HG02973 (cell line): ENCODE data around the gene G6PC3.

ENCODE experiments used
- ATAC-seq: cut with Tn5 transposase; IDR thresholded peaks from one replicate; pipeline ENCODE4 v1.9.1; 2021; ENCODE audit warnings: moderate library complexity; ENCODE audit not compliant: unreplicated experiment

The G6PC3 gene

DNA sequence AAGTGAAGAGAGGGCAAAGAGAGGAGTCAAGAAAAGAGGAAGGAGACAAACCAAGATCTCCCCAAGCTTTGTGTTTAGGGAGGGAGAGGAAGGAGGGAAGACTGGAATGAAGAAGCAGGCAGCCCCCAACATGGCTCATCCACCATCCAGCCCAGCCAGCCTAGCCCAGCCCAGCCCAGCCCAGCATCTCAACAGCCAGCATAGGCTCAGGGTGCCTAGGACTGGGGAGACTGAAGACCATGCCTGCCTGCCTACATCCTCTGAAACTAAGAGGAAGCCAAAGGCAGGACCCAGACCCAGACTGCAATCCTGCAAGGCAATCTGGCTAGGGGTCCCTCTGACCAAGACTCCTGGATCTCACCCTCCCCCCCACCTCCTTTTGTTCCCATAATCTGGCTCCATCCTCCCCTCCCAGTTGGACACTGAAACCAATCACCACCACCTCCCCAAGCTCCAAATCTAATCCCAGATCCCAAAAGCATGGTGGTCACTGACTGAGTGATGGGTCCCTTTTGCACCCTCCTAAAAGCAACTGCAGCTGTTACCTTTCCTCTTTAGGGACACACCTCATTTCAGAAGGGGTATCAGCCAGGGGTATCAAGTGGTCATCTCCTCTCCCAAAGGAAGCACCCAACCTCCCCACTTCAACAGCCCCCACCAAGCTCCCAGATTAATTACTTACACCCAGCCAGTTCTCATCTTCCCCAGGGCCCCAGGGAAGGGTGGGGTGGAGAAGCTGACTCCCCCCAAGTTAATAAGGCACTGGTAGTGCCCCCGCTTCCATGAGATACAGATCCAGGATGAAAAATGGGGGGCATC lies 51.7 kb downstream of the G6PC3 start:
- no peak for ATAC-seq

DNA sequence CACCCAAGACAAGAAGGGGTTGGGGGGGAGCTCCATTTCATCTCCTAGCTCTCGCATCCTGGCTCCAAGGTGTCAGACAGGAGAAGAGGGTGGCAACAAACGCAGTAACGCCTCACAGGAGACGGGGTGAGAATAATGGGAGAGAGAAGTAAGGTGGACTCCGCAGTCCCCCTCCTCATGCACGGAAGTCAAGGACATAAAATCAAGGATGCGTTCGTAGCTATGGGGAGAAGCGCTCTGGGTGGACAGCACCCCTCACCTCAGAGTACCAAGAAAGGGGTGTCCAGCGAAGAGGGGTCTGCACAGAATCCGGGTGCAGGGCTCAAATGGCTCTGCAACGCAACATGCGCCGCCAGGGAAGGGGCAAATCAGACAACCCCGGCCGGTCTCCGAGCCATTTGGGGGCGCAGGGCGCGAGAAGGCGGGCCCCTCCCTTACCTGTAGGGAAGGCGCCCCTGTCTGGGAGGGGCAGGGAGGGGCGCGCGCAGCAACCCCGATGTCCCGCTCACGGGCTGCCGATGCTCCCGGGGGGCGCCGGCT lies 52.4 kb downstream of the G6PC3 start:
- ATAC-seq: peak; percentile 24

DNA sequence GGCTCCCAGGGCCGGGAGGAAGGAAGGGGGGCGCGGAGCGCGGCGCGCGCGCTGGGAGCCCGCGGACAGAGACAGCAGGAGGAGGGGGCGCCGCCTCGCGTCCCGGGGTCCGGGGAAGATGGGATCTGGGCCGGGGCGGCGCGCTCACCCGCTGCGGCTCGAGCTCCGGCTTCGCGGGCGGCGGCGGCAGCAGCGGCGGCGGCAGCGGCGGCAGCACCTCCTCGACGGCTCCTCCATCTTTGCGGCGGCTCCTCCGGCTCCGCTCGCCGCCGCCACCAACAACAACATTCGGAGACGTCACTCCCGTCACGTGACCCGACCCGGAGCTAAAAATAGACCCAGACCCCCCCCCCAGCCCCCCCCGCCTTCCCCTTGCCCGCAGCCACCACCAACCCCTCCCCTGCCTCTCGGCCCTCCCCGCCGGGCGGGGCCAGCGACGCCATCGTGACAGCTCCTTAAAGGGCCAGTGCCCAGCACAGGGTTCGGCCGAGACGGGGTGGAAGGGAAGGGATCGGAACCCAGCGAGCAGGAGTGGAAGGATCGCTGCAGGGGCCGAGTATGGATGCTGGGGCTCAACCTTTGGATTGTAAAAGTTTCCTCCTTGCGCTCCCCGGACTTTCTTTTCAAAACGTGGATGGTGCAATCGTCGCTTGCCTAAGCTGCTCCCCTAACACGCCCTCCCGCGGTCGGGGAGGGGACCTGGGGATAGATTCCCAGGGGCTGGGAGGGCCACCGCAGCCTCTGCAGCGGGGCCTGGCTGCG lies 53.0 kb downstream of the G6PC3 start, which contains the start of gene HDAC5:
HDAC5 (minus strand) TSS at position 286 of the 762 bp plus-strand sequence. CDS start 6,126 bp downstream, outside the sequence.
- peak; percentile 82 for ATAC-seq

DNA sequence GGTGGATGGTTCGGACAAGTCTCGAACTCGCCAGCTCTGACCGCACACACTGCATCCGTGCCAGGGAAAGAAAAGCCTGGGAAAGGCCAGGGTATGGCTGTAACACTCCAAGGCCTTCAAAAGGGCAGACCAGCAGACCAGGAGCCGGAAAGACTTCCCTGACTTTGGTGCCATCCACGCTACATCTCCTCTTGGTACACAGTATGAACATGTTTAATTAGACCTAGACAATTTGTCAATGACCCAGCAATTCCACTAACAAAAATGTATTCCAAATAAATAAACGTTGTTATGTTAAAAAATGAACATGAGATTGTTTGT lies 53.5 kb downstream of the G6PC3 start:
- no peak for ATAC-seq
